ENCODE data around the gene DNAJC5G. TPM values are rescaled to one million over a fixed set of nuclear protein-coding genes. Genes with fewer than 3 reads are reported as not detected.
A peak's percentile ranks its signal among the peaks of the same experiment; 100 is the strongest.

The DNAJC5G gene
- total and polyA plus RNA-seq, 2 of the 13 experiments (the other 11 are each of a cell fraction or from before 2014, with no cell fraction given): 0.05 TPM; not detected in 1

GRCh38 chr2:27307287-27307544 is 32.0 kb downstream of the DNAJC5G start (continued):
- TF ChIP-seq PAF1 (CRISPR knock-in tag; IDR thresholded peaks at IDR 0.05): no peak
- TF ChIP-seq, protein P1, sequence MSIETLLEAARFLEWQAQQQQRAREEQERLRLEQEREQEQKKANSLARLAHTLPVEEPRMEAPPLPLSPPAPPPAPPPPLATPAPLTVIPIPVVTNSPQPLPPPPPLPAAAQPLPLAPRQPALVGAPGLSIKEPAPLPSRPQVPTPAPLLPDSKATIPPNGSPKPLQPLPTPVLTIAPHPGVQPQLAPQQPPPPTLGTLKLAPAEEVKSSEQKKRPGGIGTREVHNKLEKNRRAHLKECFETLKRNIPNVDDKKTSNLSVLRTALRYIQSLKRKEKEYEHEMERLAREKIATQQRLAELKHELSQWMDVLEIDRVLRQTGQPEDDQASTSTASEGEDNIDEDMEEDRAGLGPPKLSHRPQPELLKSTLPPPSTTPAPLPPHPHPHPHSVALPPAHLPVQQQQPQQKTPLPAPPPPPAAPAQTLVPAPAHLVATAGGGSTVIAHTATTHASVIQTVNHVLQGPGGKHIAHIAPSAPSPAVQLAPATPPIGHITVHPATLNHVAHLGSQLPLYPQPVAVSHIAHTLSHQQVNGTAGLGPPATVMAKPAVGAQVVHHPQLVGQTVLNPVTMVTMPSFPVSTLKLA (IDR thresholded peaks at IDR 0.05): no peak

GRCh38 chr2:27307545-27308358 is 32.5 kb downstream of the DNAJC5G start:
- in situ Hi-C loops (cut with HindIII; ENCODE audit: extremely low pct_ligation_motif_present, low pct_unique_long_range_greater_than_20kb) (no loop called here), intact Hi-C loops (cut with micrococcal nuclease; ENCODE audit: unreplicated experiment) (no loop called here)
- Histone ChIP-seq H3K9me3 (ENCODE audit: low read length) (no peaks in the 10 kb centered on the region), H3K27ac (ENCODE audit: extremely low read length, insufficient read depth, low read length) (no peak overlapping the region), H3K4me1 (ENCODE audit: insufficient read depth, low read length) (peaks cover 26% of the 10 kb centered on the region), H3K4me2 (ENCODE audit: low read depth, low read length) (no peak overlapping the region), H4K20me1 (ENCODE audit: insufficient read depth, low read length) (no peaks in the 10 kb centered on the region), H3K9ac (ENCODE audit: insufficient read depth, low read depth, low read length) (no peak overlapping the region), H3K4me3 (replicated peaks in 1 of 3; ENCODE audit: insufficient read depth in 1 of 3, low read depth in 2 of 3, low read length in 3 of 3) (no peak overlapping the region), H3K36me3 (replicated peaks in 1 of 2; ENCODE audit: control insufficient read depth in 1 of 2, insufficient read depth in 2 of 2, low read length in 2 of 2) (peaks cover 0 to 2% of the 10 kb centered on the region in 2 experiments; a peak in 2 of 5 replicates), H3K79me2 (ENCODE audit: insufficient read depth, low read length) (no peaks in the 10 kb centered on the region), H3K27me3 (ENCODE audit: control insufficient read depth in 1 of 2, insufficient read depth in 2 of 2, low read length in 2 of 2) (peaks cover 0 to 5% of the 10 kb centered on the region in 2 experiments; a peak in 2 of 5 replicates), H2AFZ (ENCODE audit: low read length) (no peak overlapping the region)
- 0 out of 2 replicates have a peak, but pooled peaks have one; percentile 25 for TF ChIP-seq RBFOX2 (IDR thresholded peaks at IDR 0.05; ENCODE audit: low read depth, low read length)
- no peak for TF ChIP-seq ZNF710 (CRISPR knock-in tag; IDR thresholded peaks at IDR 0.05; ENCODE audit: borderline replicate concordance)
- TF ChIP-seq, protein P2, sequence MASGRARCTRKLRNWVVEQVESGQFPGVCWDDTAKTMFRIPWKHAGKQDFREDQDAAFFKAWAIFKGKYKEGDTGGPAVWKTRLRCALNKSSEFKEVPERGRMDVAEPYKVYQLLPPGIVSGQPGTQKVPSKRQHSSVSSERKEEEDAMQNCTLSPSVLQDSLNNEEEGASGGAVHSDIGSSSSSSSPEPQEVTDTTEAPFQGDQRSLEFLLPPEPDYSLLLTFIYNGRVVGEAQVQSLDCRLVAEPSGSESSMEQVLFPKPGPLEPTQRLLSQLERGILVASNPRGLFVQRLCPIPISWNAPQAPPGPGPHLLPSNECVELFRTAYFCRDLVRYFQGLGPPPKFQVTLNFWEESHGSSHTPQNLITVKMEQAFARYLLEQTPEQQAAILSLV (CRISPR knock-in tag; IDR thresholded peaks at IDR 0.05; ENCODE audit: borderline replicate concordance): no peak
- peak; percentile 58 for TF ChIP-seq AGO2 (optimal IDR thresholded peaks at IDR 0.05; ENCODE audit: low read depth, low read length)
- no peak for TF ChIP-seq FOXO1 (CRISPR knock-in tag; IDR thresholded peaks at IDR 0.05)
- no peak for ATAC-seq
- POLR2A ChIA-PET: interaction anchor here (1.7 kb wide), 1 partner anchor 10 kb away, joined by 3 read pairs; no protein-coding TSS in a partner anchor
- no peak for DNase-seq (ENCODE audit: low spot score)
- CTCF ChIA-PET (ENCODE audit: low intra/inter-chr PET ratio, low total read pairs): no interaction called here
- BruUV-seq (replicated peaks): no TSS peak
- 98% methylated on average over 65 of the region's 75 CpGs for WGBS (ENCODE audit: low lambda C conversion rate)
- FAIRE-seq: no peak
